ENCODE results near the gene FSTL4. TPM values are rescaled to one million over a fixed set of nuclear protein-coding genes. Genes with fewer than 3 reads are reported as not detected.

Gene FSTL4
- polyA plus RNA-seq, 1 of the 3 experiments (the other 2 are of a cell fraction): not detected

DNA sequence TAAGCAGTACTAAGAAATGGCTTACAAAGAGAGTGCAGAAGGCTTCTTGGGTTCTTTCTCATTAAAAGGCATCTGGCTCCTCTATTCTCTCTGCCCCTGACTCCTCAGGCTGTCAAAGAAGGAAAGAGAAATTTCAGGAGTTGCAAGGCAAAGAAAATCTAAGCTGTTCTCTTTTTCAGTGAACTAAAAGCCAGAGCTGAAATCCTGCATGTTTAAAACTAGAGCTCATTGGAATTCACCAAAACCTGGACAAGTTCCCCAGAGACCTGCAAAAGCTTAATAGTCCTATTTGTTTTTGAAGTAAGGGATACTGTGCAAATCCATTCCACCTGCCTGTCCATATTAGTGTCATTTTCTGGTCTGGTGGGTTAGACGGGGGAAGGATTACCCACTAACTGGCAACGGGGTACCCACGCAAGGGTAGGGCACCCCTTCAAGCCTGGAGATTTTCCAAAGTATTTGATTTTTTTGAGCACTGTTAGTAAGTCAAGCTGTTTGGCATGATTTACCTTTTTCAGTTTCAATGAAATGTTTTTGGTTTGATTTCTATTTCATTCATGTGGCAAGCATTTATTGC is 179.3 kb downstream of the FSTL4 start:
- Histone ChIP-seq H3K4me1 (ENCODE audit: control insufficient read depth in 1 of 2, insufficient read depth in 2 of 2, low read depth in 1 of 2, low read length in 1 of 2) (no peaks in the 10 kb centered on the region; a peak in 1 of 4 replicates), H3K27ac (ENCODE audit: low read depth in 2 of 2, low read length in 1 of 2) (no peak overlapping the region), H3K4me3 (ENCODE audit: low read depth in 2 of 2, low read length in 1 of 2) (no peak overlapping the region), H3K9me3 (no peaks in the 10 kb centered on the region), H4K20me1 (ENCODE audit: insufficient read depth) (no peaks in the 10 kb centered on the region), H2AFZ (ENCODE audit: low read depth) (no peak overlapping the region), H3K9ac (no peak overlapping the region), H3F3A (replicated peaks; ENCODE audit: insufficient read depth) (no peaks in the 10 kb centered on the region), H3K4me2 (no peak overlapping the region), H3K79me2 (ENCODE audit: insufficient read depth) (no peaks in the 10 kb centered on the region), H3K27me3 (ENCODE audit: insufficient read depth) (0 out of 2 replicates have a peak, but pooled peaks cover 8% of the 10 kb centered on the region), H3K36me3 (replicated peaks in 1 of 2; ENCODE audit: control insufficient read depth in 1 of 2, insufficient read depth in 2 of 2, low read length in 1 of 2) (no peaks in the 10 kb centered on the region), H3K9me2 (no peaks in the 10 kb centered on the region)
- 65% methylated on average over 3 of the region's 3 CpGs for WGBS (ENCODE audit: low lambda C conversion rate)
- DNase-seq: no peak
- CTCF ChIA-PET: interaction anchor here (0.5 to 4.3 kb wide), 5 partner anchors 9 to 512 kb away, joined by 3 to 45 read pairs (median 8); no protein-coding TSS in a partner anchor
- no peak for TF ChIP-seq POLR2AphosphoS5 (IDR thresholded peaks at IDR 0.05; ENCODE audit: low read depth, low read length)
- no peak for TF ChIP-seq EP300 (IDR thresholded peaks at IDR 0.05; ENCODE audit: borderline replicate concordance in 1 of 2, low read depth in 1 of 2, low read length in 1 of 2)
- no peak for TF ChIP-seq EZH2phosphoT487 (IDR thresholded peaks at IDR 0.05; ENCODE audit: borderline replicate concordance, low read depth)
- no peak for TF ChIP-seq MXI1 (IDR thresholded peaks at IDR 0.05; ENCODE audit: low read depth, low read length)
- TF ChIP-seq RXRA (IDR thresholded peaks at IDR 0.05; ENCODE audit: borderline replicate concordance, low read depth): no peak
- TF ChIP-seq GABPA (IDR thresholded peaks at IDR 0.05; ENCODE audit: low read depth): no peak
- TF ChIP-seq, protein P1, sequence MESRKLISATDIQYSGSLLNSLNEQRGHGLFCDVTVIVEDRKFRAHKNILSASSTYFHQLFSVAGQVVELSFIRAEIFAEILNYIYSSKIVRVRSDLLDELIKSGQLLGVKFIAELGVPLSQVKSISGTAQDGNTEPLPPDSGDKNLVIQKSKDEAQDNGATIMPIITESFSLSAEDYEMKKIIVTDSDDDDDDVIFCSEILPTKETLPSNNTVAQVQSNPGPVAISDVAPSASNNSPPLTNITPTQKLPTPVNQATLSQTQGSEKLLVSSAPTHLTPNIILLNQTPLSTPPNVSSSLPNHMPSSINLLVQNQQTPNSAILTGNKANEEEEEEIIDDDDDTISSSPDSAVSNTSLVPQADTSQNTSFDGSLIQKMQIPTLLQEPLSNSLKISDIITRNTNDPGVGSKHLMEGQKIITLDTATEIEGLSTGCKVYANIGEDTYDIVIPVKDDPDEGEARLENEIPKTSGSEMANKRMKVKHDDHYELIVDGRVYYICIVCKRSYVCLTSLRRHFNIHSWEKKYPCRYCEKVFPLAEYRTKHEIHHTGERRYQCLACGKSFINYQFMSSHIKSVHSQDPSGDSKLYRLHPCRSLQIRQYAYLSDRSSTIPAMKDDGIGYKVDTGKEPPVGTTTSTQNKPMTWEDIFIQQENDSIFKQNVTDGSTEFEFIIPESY (IDR thresholded peaks at IDR 0.05; ENCODE audit: borderline replicate concordance, low read depth): no peak
- TF ChIP-seq TEAD4 (IDR thresholded peaks at IDR 0.05; ENCODE audit: borderline replicate concordance, insufficient read depth): no peak
- TF ChIP-seq FOSL2 (IDR thresholded peaks at IDR 0.05; ENCODE audit: borderline replicate concordance, low read depth): no peak
- no peak for TF ChIP-seq JUND (IDR thresholded peaks at IDR 0.05)
- TF ChIP-seq, protein P2, sequence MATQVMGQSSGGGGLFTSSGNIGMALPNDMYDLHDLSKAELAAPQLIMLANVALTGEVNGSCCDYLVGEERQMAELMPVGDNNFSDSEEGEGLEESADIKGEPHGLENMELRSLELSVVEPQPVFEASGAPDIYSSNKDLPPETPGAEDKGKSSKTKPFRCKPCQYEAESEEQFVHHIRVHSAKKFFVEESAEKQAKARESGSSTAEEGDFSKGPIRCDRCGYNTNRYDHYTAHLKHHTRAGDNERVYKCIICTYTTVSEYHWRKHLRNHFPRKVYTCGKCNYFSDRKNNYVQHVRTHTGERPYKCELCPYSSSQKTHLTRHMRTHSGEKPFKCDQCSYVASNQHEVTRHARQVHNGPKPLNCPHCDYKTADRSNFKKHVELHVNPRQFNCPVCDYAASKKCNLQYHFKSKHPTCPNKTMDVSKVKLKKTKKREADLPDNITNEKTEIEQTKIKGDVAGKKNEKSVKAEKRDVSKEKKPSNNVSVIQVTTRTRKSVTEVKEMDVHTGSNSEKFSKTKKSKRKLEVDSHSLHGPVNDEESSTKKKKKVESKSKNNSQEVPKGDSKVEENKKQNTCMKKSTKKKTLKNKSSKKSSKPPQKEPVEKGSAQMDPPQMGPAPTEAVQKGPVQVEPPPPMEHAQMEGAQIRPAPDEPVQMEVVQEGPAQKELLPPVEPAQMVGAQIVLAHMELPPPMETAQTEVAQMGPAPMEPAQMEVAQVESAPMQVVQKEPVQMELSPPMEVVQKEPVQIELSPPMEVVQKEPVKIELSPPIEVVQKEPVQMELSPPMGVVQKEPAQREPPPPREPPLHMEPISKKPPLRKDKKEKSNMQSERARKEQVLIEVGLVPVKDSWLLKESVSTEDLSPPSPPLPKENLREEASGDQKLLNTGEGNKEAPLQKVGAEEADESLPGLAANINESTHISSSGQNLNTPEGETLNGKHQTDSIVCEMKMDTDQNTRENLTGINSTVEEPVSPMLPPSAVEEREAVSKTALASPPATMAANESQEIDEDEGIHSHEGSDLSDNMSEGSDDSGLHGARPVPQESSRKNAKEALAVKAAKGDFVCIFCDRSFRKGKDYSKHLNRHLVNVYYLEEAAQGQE (IDR thresholded peaks at IDR 0.05; ENCODE audit: low read depth, low read length): no peak
- no peak for TF ChIP-seq SMC3 (IDR thresholded peaks at IDR 0.05; ENCODE audit: low read depth, low read length)
- no peak for TF ChIP-seq MEF2A (IDR thresholded peaks at IDR 0.05; ENCODE audit: borderline replicate concordance, low read depth)
- POLR2A ChIA-PET: no interaction called here

All from SK-N-SH (cell line).